GM15510 (cell line): ENCODE results near the gene METTL24.

Experiments
- POLR2A ChIP-seq: IDR thresholded peaks from 3 replicates; pipeline ENCODE4 v1.6.1; 2011; ENCODE audit warnings: borderline replicate concordance; ENCODE audit not compliant: insufficient read length; ENCODE audit errors: extremely low read depth

The METTL24 gene

GRCh38 chr6:110369066-110369465, 10.9 kb upstream of the METTL24 start:
- no peak for TF ChIP-seq POLR2A

GRCh38 chr6:110368284-110368683, 10.1 kb upstream of the METTL24 start:
- no peak for TF ChIP-seq POLR2A

GRCh38 chr6:110367825-110368224, 9.7 kb upstream of the METTL24 start:
- TF ChIP-seq POLR2A = no peak

GRCh38 chr6:110366975-110367374, 8.8 kb upstream of the METTL24 start:
- TF ChIP-seq POLR2A = no peak

GRCh38 chr6:110366256-110366655, 8.1 kb upstream of the METTL24 start:
- TF ChIP-seq POLR2A = no peak

GRCh38 chr6:110364364-110365105, 6.4 kb upstream of the METTL24 start:
- TF ChIP-seq POLR2A = no peak

GRCh38 chr6:110363748-110364147, 5.6 kb upstream of the METTL24 start:
- TF ChIP-seq POLR2A = no peak

- no peak for TF ChIP-seq POLR2A
Observed at GRCh38 chr6:110360676-110361075, 2.5 kb upstream of the METTL24 start.

- no peak for TF ChIP-seq POLR2A
Observed at GRCh38 chr6:110359556-110359955, 1.4 kb upstream of the METTL24 start.

- no peak for TF ChIP-seq POLR2A
Observed at GRCh38 chr6:110358553-110359160, 508 bp upstream of the METTL24 start.

GRCh38 chr6:110357298-110357663, 868 bp downstream of the METTL24 start:
- no peak for TF ChIP-seq POLR2A

- TF ChIP-seq POLR2A = no peak
Observed at GRCh38 chr6:110356778-110357177, 1.4 kb downstream of the METTL24 start.

- no peak for TF ChIP-seq POLR2A
Observed at GRCh38 chr6:110355727-110356126, 2.4 kb downstream of the METTL24 start.

- TF ChIP-seq POLR2A = no peak
Observed at GRCh38 chr6:110355022-110355421, 3.1 kb downstream of the METTL24 start.

GRCh38 chr6:110354153-110354552, 4.0 kb downstream of the METTL24 start:
- no peak for TF ChIP-seq POLR2A

- no peak for TF ChIP-seq POLR2A
Observed at GRCh38 chr6:110353457-110354001, 4.6 kb downstream of the METTL24 start.
